ENCODE results near the gene MBP.

The MBP gene

GRCh38 chr18:77071061-77071460, 61.5 kb downstream of the MBP start:
- FAIRE-seq (no peak), DNase-seq (ENCODE audit: insufficient read length, low spot score) (no peak)
- TF ChIP-seq TAF1 (IDR thresholded peaks at IDR 0.05; ENCODE audit: low read depth, low read length) (no peak), POLR2A (IDR thresholded peaks at IDR 0.05; ENCODE audit: low read depth, low read length) (no peak), POLR2AphosphoS5 (IDR thresholded peaks at IDR 0.05; ENCODE audit: low read depth, low read length) (no peak), POU2F2 (IDR thresholded peaks at IDR 0.05; ENCODE audit: low read depth, low read length) (no peak), SPI1 (IDR thresholded peaks at IDR 0.05; ENCODE audit: low read depth, low read length) (no peak), PAX5 (IDR thresholded peaks at IDR 0.05; ENCODE audit: insufficient read depth, low read length, severe bottlenecking) (no peak)

GRCh38 chr18:77070627-77071026, 62.0 kb downstream of the MBP start:
- no peak for TF ChIP-seq SPI1 (IDR thresholded peaks at IDR 0.05; ENCODE audit: low read depth, low read length)
- no peak for TF ChIP-seq POU2F2 (IDR thresholded peaks at IDR 0.05; ENCODE audit: low read depth, low read length)
- TF ChIP-seq POLR2AphosphoS5 (IDR thresholded peaks at IDR 0.05; ENCODE audit: low read depth, low read length), result no peak
- no peak for TF ChIP-seq TAF1 (IDR thresholded peaks at IDR 0.05; ENCODE audit: low read depth, low read length)
- no peak for TF ChIP-seq PAX5 (IDR thresholded peaks at IDR 0.05; ENCODE audit: insufficient read depth, low read length, severe bottlenecking)
- TF ChIP-seq POLR2A (IDR thresholded peaks at IDR 0.05; ENCODE audit: low read depth, low read length), result no peak
- DNase-seq (ENCODE audit: insufficient read length, low spot score) (no peak), FAIRE-seq (no peak)

GRCh38 chr18:77069931-77070330, 62.7 kb downstream of the MBP start:
- FAIRE-seq, result no peak
- TF ChIP-seq PAX5 (IDR thresholded peaks at IDR 0.05; ENCODE audit: insufficient read depth, low read length, severe bottlenecking) (no peak), POLR2A (IDR thresholded peaks at IDR 0.05; ENCODE audit: low read depth, low read length) (no peak), POLR2AphosphoS5 (IDR thresholded peaks at IDR 0.05; ENCODE audit: low read depth, low read length) (no peak), TAF1 (IDR thresholded peaks at IDR 0.05; ENCODE audit: low read depth, low read length) (no peak), SPI1 (IDR thresholded peaks at IDR 0.05; ENCODE audit: low read depth, low read length) (no peak), POU2F2 (IDR thresholded peaks at IDR 0.05; ENCODE audit: low read depth, low read length) (no peak)
- DNase-seq (ENCODE audit: insufficient read length, low spot score), result no peak

- FAIRE-seq (peak; percentile 47), DNase-seq (ENCODE audit: insufficient read length, low spot score) (no peak)
- TF ChIP-seq POLR2A (IDR thresholded peaks at IDR 0.05; ENCODE audit: low read depth, low read length), result no peak
- TF ChIP-seq POLR2AphosphoS5 (IDR thresholded peaks at IDR 0.05; ENCODE audit: low read depth, low read length), result no peak
- TF ChIP-seq PAX5 (IDR thresholded peaks at IDR 0.05; ENCODE audit: insufficient read depth, low read length, severe bottlenecking), result no peak
- TF ChIP-seq TAF1 (IDR thresholded peaks at IDR 0.05; ENCODE audit: low read depth, low read length), result no peak
- no peak for TF ChIP-seq SPI1 (IDR thresholded peaks at IDR 0.05; ENCODE audit: low read depth, low read length)
- TF ChIP-seq POU2F2 (IDR thresholded peaks at IDR 0.05; ENCODE audit: low read depth, low read length), result no peak
Measured at GRCh38 chr18:77069482-77069881, 63.1 kb downstream of the MBP start.

- DNase-seq (ENCODE audit: insufficient read length, low spot score) (no peak), FAIRE-seq (no peak)
- TF ChIP-seq PAX5 (IDR thresholded peaks at IDR 0.05; ENCODE audit: insufficient read depth, low read length, severe bottlenecking), result no peak
- peak; percentile 60 for TF ChIP-seq SPI1 (IDR thresholded peaks at IDR 0.05; ENCODE audit: low read depth, low read length)
Measured at GRCh38 chr18:77068321-77069312, 64.0 kb downstream of the MBP start.

GRCh38 chr18:77067291-77068061, 65.1 kb downstream of the MBP start:
- peak; percentile 96 for FAIRE-seq

GRCh38 chr18:77066689-77067088, 65.9 kb downstream of the MBP start:
- TF ChIP-seq SPI1 (IDR thresholded peaks at IDR 0.05; ENCODE audit: low read depth, low read length) (no peak), POLR2A (IDR thresholded peaks at IDR 0.05; ENCODE audit: low read depth, low read length) (no peak), PAX5 (IDR thresholded peaks at IDR 0.05; ENCODE audit: insufficient read depth, low read length, severe bottlenecking) (no peak), POLR2AphosphoS5 (IDR thresholded peaks at IDR 0.05; ENCODE audit: low read depth, low read length) (no peak), POU2F2 (IDR thresholded peaks at IDR 0.05; ENCODE audit: low read depth, low read length) (no peak), TAF1 (IDR thresholded peaks at IDR 0.05; ENCODE audit: low read depth, low read length) (no peak)
- no peak for FAIRE-seq
- DNase-seq (ENCODE audit: insufficient read length, low spot score), result no peak

More at GRCh38 chr18:77067291-77068061, 65.1 kb downstream of the MBP start:
- DNase-seq (ENCODE audit: insufficient read length, low spot score), result no peak
- TF ChIP-seq SPI1 (IDR thresholded peaks at IDR 0.05; ENCODE audit: low read depth, low read length) (no peak), POU2F2 (IDR thresholded peaks at IDR 0.05; ENCODE audit: low read depth, low read length) (no peak), PAX5 (IDR thresholded peaks at IDR 0.05; ENCODE audit: insufficient read depth, low read length, severe bottlenecking) (no peak), TAF1 (IDR thresholded peaks at IDR 0.05; ENCODE audit: low read depth, low read length) (no peak), POLR2AphosphoS5 (IDR thresholded peaks at IDR 0.05; ENCODE audit: low read depth, low read length) (no peak), POLR2A (IDR thresholded peaks at IDR 0.05; ENCODE audit: low read depth, low read length) (no peak)

- FAIRE-seq, result peak; percentile 52
- DNase-seq (ENCODE audit: insufficient read length, low spot score), result no peak
- no peak for TF ChIP-seq SPI1 (IDR thresholded peaks at IDR 0.05; ENCODE audit: low read depth, low read length)
- no peak for TF ChIP-seq TAF1 (IDR thresholded peaks at IDR 0.05; ENCODE audit: low read depth, low read length)
- TF ChIP-seq PAX5 (IDR thresholded peaks at IDR 0.05; ENCODE audit: insufficient read depth, low read length, severe bottlenecking), result no peak
- TF ChIP-seq POU2F2 (IDR thresholded peaks at IDR 0.05; ENCODE audit: low read depth, low read length), result no peak
- TF ChIP-seq POLR2A (IDR thresholded peaks at IDR 0.05; ENCODE audit: low read depth, low read length), result no peak
- no peak for TF ChIP-seq POLR2AphosphoS5 (IDR thresholded peaks at IDR 0.05; ENCODE audit: low read depth, low read length)
Measured at GRCh38 chr18:77066101-77066500, 66.5 kb downstream of the MBP start.

Data from GM12891 (cell line).